ENCODE data around the gene CES2. TPM values are rescaled to one million over a fixed set of nuclear protein-coding genes. Genes with fewer than 3 reads are reported as not detected.
"Not testable (repeated sequence)": the region's sequence is repeated elsewhere in the genome, so short reads cannot be mapped to it uniquely, and the experiment has no call there.

Gene CES2
- total and polyA plus RNA-seq, 8 donors, result 16.9 to 893 (median 37.8) TPM

GRCh38 chr16:66940236-66940635, 4.9 kb downstream of the CES2 start:
- Histone ChIP-seq H3K27me3 (no peaks in the 10 kb centered on the region), H3K9me3 (no peaks in the 10 kb centered on the region), H3K36me3 (peaks cover 41 to 72% (median 69%) of the 10 kb centered on the region in 4 donors), H3K27ac (no peak overlapping the region), H3K4me1 (peaks cover 16 to 32% (median 28%) of the 10 kb centered on the region in 4 donors), H3K4me3 (no peak overlapping the region)
- DNase-seq, result no peak
- WGBS, 5 donors, result 83 to 97% (median 94%) methylated on average over 7 to 16 of the region's 16 CpGs
- TF ChIP-seq EP300 (IDR thresholded peaks at IDR 0.05) (no peak), POLR2A (IDR thresholded peaks at IDR 0.05) (no peak), CTCF (IDR thresholded peaks at IDR 0.05) (no peak), POLR2AphosphoS5 (IDR thresholded peaks at IDR 0.05) (no peak)
- intact Hi-C loops (cut with DNase I; ENCODE audit: low total_unique reads), result no loop called here

- Histone ChIP-seq H3K36me3 (peaks cover 41 to 67% (median 61%) of the 10 kb centered on the region in 4 donors), H3K4me3 (no peak overlapping the region), H3K4me1 (peaks cover 0 to 15% (median 8%) of the 10 kb centered on the region in 4 donors), H3K27ac (no peak overlapping the region), H3K9me3 (no peaks in the 10 kb centered on the region), H3K27me3 (no peaks in the 10 kb centered on the region)
- TF ChIP-seq POLR2A (IDR thresholded peaks at IDR 0.05) (no peak), CTCF (IDR thresholded peaks at IDR 0.05) (no peak), EP300 (IDR thresholded peaks at IDR 0.05) (no peak), POLR2AphosphoS5 (IDR thresholded peaks at IDR 0.05) (no peak)
- intact Hi-C loops (cut with DNase I; ENCODE audit: low total_unique reads), result no loop called here
- 74 to 94% (median 88%) methylated on average over 5 of the region's 5 CpGs for WGBS, 5 donors
- no peak for DNase-seq
Measured at GRCh38 chr16:66942981-66943380, 7.7 kb downstream of the CES2 start.

GRCh38 chr16:66943426-66944053, 8.2 kb downstream of the CES2 start:
- H3K4me3 ChIP-seq, result no peak overlapping the region
- peaks cover 2 to 15% (median 12%) of the 10 kb centered on the region in 4 donors for H3K4me1 ChIP-seq
- H3K27ac ChIP-seq, result no peak overlapping the region
- H3K9me3 ChIP-seq, result no peaks in the 10 kb centered on the region
- intact Hi-C loops (cut with DNase I; ENCODE audit: low total_unique reads), result no loop called here
- TF ChIP-seq EP300 (IDR thresholded peaks at IDR 0.05), result no peak
- TF ChIP-seq POLR2A (IDR thresholded peaks at IDR 0.05), result no peak
- TF ChIP-seq POLR2AphosphoS5 (IDR thresholded peaks at IDR 0.05), result no peak
- TF ChIP-seq CTCF (IDR thresholded peaks at IDR 0.05), result no peak
- peaks cover 41 to 62% (median 56%) of the 10 kb centered on the region in 4 donors for H3K36me3 ChIP-seq
- 89 to 94% (median 92%) methylated on average over 10 to 15 of the region's 15 CpGs for WGBS, 5 donors
- DNase-seq, result no peak
- H3K27me3 ChIP-seq, result peaks cover 0 to 4% (median 4%) of the 10 kb centered on the region in 3 donors

GRCh38 chr16:66944054-66944441, 8.7 kb downstream of the CES2 start:
- no peaks in the 10 kb centered on the region for H3K9me3 ChIP-seq
- 84 to 90% (median 85%) methylated on average over 5 of the region's 5 CpGs for WGBS, 5 donors
- peaks cover 8 to 20% (median 17%) of the 10 kb centered on the region in 4 donors for H3K4me1 ChIP-seq
- no peak overlapping the region for H3K27ac ChIP-seq
- peaks cover 0 to 9% (median 9%) of the 10 kb centered on the region in 3 donors for H3K27me3 ChIP-seq
- no peak overlapping the region for H3K4me3 ChIP-seq
- DNase-seq, result no peak
- peaks cover 41 to 57% (median 51%) of the 10 kb centered on the region in 4 donors for H3K36me3 ChIP-seq
- intact Hi-C loops (cut with DNase I; ENCODE audit: low total_unique reads), result no loop called here
- TF ChIP-seq CTCF (IDR thresholded peaks at IDR 0.05), result no peak
- no peak for TF ChIP-seq EP300 (IDR thresholded peaks at IDR 0.05)
- no peak for TF ChIP-seq POLR2AphosphoS5 (IDR thresholded peaks at IDR 0.05)
- TF ChIP-seq POLR2A (IDR thresholded peaks at IDR 0.05), result no peak

GRCh38 chr16:66944971-66945370, 9.7 kb downstream of the CES2 start:
- Histone ChIP-seq H3K27me3 (peaks cover 0 to 19% (median 12%) of the 10 kb centered on the region in 3 donors), H3K4me1 (peaks cover 8 to 22% (median 18%) of the 10 kb centered on the region in 4 donors), H3K36me3 (peaks cover 36 to 47% (median 41%) of the 10 kb centered on the region in 4 donors)
- H3K4me3 ChIP-seq; intact Hi-C loops (cut with DNase I; ENCODE audit: low total_unique reads); H3K9me3 ChIP-seq; DNase-seq; H3K27ac ChIP-seq: not testable (repeated sequence)
- WGBS, 5 donors, result 76 to 89% (median 82%) methylated on average over 9 of the region's 9 CpGs

Measured in stomach (tissue), 9 donors.